K562 (cell line): ENCODE results near the gene EYA4. TPM values are rescaled to one million over a fixed set of nuclear protein-coding genes. Genes with fewer than 3 reads are reported as not detected.

Experiments used
- AFF4 ChIP-seq: sonication (generic); formaldehyde crosslinking; IDR thresholded peaks from 2 replicates; pipeline ENCODE4 v1.8.0; 2023; ENCODE audit warnings: mild to moderate bottlenecking, missing genetic modification reagents
- GTF2A2 ChIP-seq: IDR thresholded peaks from 2 replicates; pipeline ENCODE4 v1.6.1; 2016; ENCODE audit warnings: mild to moderate bottlenecking, missing genetic modification characterization, missing compliant biosample characterization
- NFIC ChIP-seq: fragments of 450-650 bp; IDR thresholded peaks from 2 replicates; pipeline ENCODE4 v1.6.1; 2017; ENCODE audit warnings: mild to moderate bottlenecking, inconsistent platforms
- SP2 ChIP-seq: IDR thresholded peaks from 2 replicates; pipeline ENCODE4 v1.6.1; 2011; ENCODE audit warnings: mild to moderate bottlenecking, low read depth, low read length, moderate library complexity; ENCODE audit not compliant: poor library complexity, severe bottlenecking; ENCODE audit errors: extremely low read depth
- TFAP4 ChIP-seq: sonication (generic); formaldehyde crosslinking; IDR thresholded peaks from 2 replicates; pipeline ENCODE4 v1.8.0; 2022; ENCODE audit warnings: missing genetic modification reagents, mild to moderate bottlenecking, moderate library complexity, borderline replicate concordance
- THRA ChIP-seq: fragments of 450-650 bp; IDR thresholded peaks from 2 replicates; pipeline ENCODE4 v1.6.1; 2017; ENCODE audit warnings: mild to moderate bottlenecking, moderate library complexity
- XRCC3 ChIP-seq: fragments of 450-650 bp; IDR thresholded peaks from 2 replicates; pipeline ENCODE4 v1.6.1; 2017; ENCODE audit warnings: mild to moderate bottlenecking, moderate library complexity
- ZBTB2 ChIP-seq: fragments of 450-650 bp; IDR thresholded peaks from 2 replicates; pipeline ENCODE4 v1.6.1; 2016; ENCODE audit warnings: antibody characterized with exemption
- ZNF121 ChIP-seq: sonication (generic); formaldehyde crosslinking; conservative IDR thresholded peaks from 2 replicates; pipeline ENCODE4 v1.8.0; 2022; ENCODE audit warnings: missing genetic modification reagents
- ZNF407 ChIP-seq: fragments of 450-650 bp; IDR thresholded peaks from 2 replicates; pipeline ENCODE4 v1.6.1; 2016; ENCODE audit warnings: low read depth
- ZNF507 ChIP-seq: conservative IDR thresholded peaks from 2 replicates; pipeline ENCODE4 v1.6.1; 2017; ENCODE audit warnings: missing genetic modification characterization, missing compliant biosample characterization
- polyA plus RNA-seq, 8 experiments: library from polyadenylated mRNA; depleted of rRNA in 4 of 8; stranded (reverse) in 5 of 8; unstranded in 3 of 8; fragments of >200 nt; fragmentation: Nextera tagmentation in 2 of 8; fragmentation: Illumina TruSeq in 1 of 8; extraction: Ambion mirVana in 2 of 8; extraction: Trizol in 1 of 8; gene quantifications; 2 replicates each; pipeline versions ENCODE4 v1.2.1 to v1.2.3, GENCODE V29; 2011 to 2014; ENCODE audit warnings: inconsistent platforms in 1 of 8, missing spikeins in 1 of 8
- total RNA-seq, 7 experiments: library from RNA; depleted of rRNA in 6 of 7; stranded (reverse); fragments of >200 nt in 6 of 7; fragmentation: Illumina TruSeq in 2 of 7; extraction: Trizol in 2 of 7; gene quantifications; 2 replicates each; pipeline versions ENCODE4 v1.2.1 to v1.2.3, GENCODE V29; 2011 to 2021; ENCODE audit warnings: low replicate concordance in 1 of 7

The EYA4 gene
- total and polyA plus RNA-seq, 9 of the 15 experiments (the other 6 are each of a cell fraction or from before 2014, with no cell fraction given) = 0.03 to 0.04 TPM; not detected in 7

- TF ChIP-seq AFF4 (CRISPR knock-in tag) (no peak), XRCC3 (no peak), ZNF507 (tag) (no peak), THRA (no peak), NFIC (no peak), GTF2A2 (tag) (no peak), ZNF121 (CRISPR knock-in tag) (no peak), ZNF407 (no peak), SP2 (no peak), TFAP4 (CRISPR knock-in tag) (no peak), ZBTB2 (no peak)
Measured at GRCh38 chr6:133466680-133467079, 225.5 kb downstream of the EYA4 start (continued).
